HFFc6 (cell line): ENCODE results near the gene REXO1. TPM values are rescaled to one million over a fixed set of nuclear protein-coding genes. Genes with fewer than 3 reads are reported as not detected.
A peak's percentile ranks its signal among the peaks of the same experiment; 100 is the strongest.

ENCODE experiments used
- DNase-seq: peaks from one replicate; pipeline ENCODE4 v3.0.0-alpha.2; 2018
- H3K27ac Mint-ChIP-seq: 2 replicates; pipeline ENCODE4 v1.8.0; 2020; ENCODE audit warnings: mild to moderate bottlenecking, mixed read lengths
- H3K27me3 Mint-ChIP-seq: 2 replicates; pipeline ENCODE4 v1.8.0; 2021; ENCODE audit warnings: mild to moderate bottlenecking, moderate library complexity, mixed read lengths; ENCODE audit not compliant: insufficient read depth
- H3K36me3 Mint-ChIP-seq: 2 replicates; pipeline ENCODE4 v1.8.0; 2021; ENCODE audit warnings: low read depth, mixed read lengths
- H3K4me1 Mint-ChIP-seq: 2 replicates; pipeline ENCODE4 v1.8.0; 2020; ENCODE audit warnings: low read depth, mixed read lengths
- H3K4me3 Mint-ChIP-seq: 2 replicates; pipeline ENCODE4 v1.8.0; 2020; ENCODE audit warnings: mild to moderate bottlenecking, moderate library complexity, mixed read lengths
- H3K9me3 Mint-ChIP-seq: 2 replicates; pipeline ENCODE4 v1.8.0; 2020; ENCODE audit warnings: mild to moderate bottlenecking, mixed read lengths
- total RNA-seq, 6 experiments: library from RNA; stranded (reverse); fragmentation: NEBNext Ultra II Directional; extraction: Animal tissue kit (Norgen Biotek cat#: 25700); gene quantifications; 2 replicates in 1 of 6; 3 replicates in 5 of 6; pipeline ENCODE4 v1.2.3, GENCODE V29; 2021
- TF ChIP-seq, protein P1 (sequence below): fragments of 200-600 bp; sonication (generic); IDR thresholded peaks from 2 replicates; pipeline ENCODE4 v1.5.0; 2021; ENCODE audit warnings: antibody characterized with exemption, mild to moderate bottlenecking

Gene REXO1
- total RNA-seq, 6 experiments from 2014 or later = 32.9 to 38.2 (median 34.6) TPM

DNA sequence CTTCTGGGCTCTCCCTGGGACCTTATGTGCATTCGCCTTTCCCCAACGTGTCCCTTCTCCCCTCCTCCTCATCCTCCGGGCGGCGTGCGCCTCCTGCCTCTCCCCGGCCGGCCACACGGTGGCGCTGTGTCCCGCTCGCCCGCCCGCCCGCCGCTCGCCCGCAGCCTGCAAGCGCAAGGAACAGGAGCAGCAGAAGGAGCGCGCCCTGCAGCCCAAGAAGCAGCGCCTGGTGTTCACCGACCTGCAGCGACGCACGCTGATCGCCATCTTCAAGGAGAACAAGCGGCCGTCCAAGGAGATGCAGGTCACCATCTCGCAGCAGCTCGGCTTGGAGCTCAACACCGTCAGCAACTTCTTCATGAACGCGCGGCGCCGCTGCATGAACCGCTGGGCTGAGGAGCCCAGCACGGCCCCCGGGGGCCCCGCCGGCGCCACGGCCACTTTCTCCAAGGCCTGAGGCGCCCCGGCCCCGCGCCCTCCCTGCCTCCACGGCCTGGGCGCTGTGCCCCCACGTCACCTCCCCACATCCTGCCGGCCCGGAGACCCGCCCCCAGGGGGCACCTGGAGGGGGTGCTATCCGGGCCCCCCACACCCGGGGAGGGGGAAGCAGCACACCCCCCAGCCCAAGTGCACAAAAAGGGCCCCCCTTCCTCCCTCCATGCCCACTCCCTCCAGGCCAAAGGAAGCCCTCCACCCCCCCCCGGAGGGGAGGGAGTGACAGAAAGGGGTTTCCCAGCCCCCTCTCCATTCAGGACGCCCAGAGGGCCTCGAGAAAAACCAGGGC is 73.1 kb downstream of the REXO1 start:
- TF ChIP-seq, protein P1, sequence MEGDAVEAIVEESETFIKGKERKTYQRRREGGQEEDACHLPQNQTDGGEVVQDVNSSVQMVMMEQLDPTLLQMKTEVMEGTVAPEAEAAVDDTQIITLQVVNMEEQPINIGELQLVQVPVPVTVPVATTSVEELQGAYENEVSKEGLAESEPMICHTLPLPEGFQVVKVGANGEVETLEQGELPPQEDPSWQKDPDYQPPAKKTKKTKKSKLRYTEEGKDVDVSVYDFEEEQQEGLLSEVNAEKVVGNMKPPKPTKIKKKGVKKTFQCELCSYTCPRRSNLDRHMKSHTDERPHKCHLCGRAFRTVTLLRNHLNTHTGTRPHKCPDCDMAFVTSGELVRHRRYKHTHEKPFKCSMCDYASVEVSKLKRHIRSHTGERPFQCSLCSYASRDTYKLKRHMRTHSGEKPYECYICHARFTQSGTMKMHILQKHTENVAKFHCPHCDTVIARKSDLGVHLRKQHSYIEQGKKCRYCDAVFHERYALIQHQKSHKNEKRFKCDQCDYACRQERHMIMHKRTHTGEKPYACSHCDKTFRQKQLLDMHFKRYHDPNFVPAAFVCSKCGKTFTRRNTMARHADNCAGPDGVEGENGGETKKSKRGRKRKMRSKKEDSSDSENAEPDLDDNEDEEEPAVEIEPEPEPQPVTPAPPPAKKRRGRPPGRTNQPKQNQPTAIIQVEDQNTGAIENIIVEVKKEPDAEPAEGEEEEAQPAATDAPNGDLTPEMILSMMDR = peak; percentile 89
- Mint-ChIP-seq H3K27ac (no peak overlapping the region), H3K36me3 (peaks cover 12% of the 10 kb centered on the region), H3K27me3 (peaks cover 48% of the 10 kb centered on the region), H3K4me1 (peaks cover 16% of the 10 kb centered on the region), H3K4me3 (no peak overlapping the region), H3K9me3 (peaks cover 15% of the 10 kb centered on the region)
- DNase-seq = no peak

DNA sequence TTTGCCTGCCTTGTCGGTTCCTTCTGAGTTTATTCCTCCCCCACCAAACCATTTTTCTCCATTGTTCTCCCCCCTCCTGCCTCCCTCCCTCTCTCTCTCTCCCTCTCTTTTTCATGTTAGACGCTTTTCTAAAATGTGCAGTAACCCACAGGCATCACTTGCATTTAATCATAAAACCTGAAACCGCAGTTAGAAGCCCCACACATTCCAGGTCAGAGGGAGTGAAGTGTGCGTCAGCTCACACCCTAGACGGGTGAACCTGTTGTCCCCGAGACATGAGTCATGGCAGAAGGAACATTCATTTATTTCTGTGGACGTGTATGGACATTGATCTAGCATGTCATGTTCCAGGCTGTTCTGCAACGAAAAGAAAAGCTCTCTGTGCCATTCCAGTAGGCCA is 75.1 kb downstream of the REXO1 start:
- no peak overlapping the region for H3K27ac Mint-ChIP-seq
- H3K36me3 Mint-ChIP-seq = peaks cover 13% of the 10 kb centered on the region
- peaks cover 8% of the 10 kb centered on the region for H3K4me1 Mint-ChIP-seq
- TF ChIP-seq, protein P1 = no peak
- H3K27me3 Mint-ChIP-seq = peaks cover 38% of the 10 kb centered on the region
- peak; percentile 65 for DNase-seq
- H3K4me3 Mint-ChIP-seq = no peak overlapping the region
- H3K9me3 Mint-ChIP-seq = peaks cover 18% of the 10 kb centered on the region

DNA sequence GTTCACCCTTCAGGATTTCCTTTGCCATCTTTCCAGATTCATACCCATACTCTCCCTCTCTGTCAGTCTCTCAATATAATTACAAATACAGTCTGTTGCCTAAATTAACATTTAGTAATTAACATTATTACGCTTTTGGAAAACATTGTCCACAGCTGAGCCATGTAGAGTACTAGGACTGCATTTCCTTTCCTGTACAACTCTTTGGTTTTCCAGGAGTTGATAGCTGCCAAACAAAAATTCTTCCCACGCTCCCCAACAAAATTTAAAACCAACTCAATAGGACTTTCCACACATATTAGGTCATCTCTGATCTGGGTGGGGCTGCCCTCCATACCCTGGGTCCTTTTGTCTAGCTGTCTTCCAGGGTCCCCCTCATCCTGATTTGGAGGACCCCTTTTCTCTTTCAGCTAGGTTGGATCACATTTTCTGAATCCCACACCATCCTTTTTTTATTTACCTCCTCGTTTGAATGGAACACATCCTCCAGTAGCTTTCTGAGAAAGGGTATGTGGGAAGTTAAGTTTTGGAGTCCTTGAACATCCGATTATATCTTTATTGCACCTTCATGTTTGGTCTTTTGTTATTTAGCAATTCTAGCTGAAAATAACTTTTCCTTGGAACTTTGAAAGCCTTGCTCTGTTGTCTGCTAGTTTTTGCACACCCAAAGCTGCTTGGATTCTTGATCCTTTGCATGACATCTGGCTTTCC is 77.3 kb downstream of the REXO1 start:
- Mint-ChIP-seq H3K27ac (no peak overlapping the region), H3K36me3 (peaks cover 13% of the 10 kb centered on the region), H3K4me3 (no peak overlapping the region), H3K4me1 (peaks cover 8% of the 10 kb centered on the region), H3K27me3 (peaks cover 25% of the 10 kb centered on the region), H3K9me3 (peaks cover 18% of the 10 kb centered on the region)
- TF ChIP-seq, protein P1 = no peak
- DNase-seq = no peak

DNA sequence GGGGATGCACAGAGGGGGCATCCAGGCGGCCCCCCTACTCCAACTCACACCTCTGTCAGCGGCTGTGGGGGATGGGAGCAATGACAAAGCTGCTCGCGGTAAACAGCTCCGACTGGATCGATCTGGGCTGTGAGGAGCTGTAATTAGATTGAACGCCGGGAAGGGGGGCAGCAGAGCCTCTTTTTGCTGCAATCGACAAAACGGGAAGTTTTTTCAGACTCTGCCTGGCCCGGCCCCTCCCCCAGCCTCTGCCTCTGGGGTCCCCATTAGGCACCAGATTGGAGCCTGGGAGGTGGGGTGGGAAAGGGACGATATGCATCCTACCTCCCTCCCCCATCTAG is 78.7 kb downstream of the REXO1 start:
- TF ChIP-seq, protein P1 = no peak
- no peak overlapping the region for H3K4me3 Mint-ChIP-seq
- H3K27ac Mint-ChIP-seq = no peak overlapping the region
- peaks cover 27% of the 10 kb centered on the region for H3K27me3 Mint-ChIP-seq
- H3K9me3 Mint-ChIP-seq = peaks cover 18% of the 10 kb centered on the region
- peaks cover 8% of the 10 kb centered on the region for H3K4me1 Mint-ChIP-seq
- peaks cover 13% of the 10 kb centered on the region for H3K36me3 Mint-ChIP-seq
- DNase-seq = no peak

DNA sequence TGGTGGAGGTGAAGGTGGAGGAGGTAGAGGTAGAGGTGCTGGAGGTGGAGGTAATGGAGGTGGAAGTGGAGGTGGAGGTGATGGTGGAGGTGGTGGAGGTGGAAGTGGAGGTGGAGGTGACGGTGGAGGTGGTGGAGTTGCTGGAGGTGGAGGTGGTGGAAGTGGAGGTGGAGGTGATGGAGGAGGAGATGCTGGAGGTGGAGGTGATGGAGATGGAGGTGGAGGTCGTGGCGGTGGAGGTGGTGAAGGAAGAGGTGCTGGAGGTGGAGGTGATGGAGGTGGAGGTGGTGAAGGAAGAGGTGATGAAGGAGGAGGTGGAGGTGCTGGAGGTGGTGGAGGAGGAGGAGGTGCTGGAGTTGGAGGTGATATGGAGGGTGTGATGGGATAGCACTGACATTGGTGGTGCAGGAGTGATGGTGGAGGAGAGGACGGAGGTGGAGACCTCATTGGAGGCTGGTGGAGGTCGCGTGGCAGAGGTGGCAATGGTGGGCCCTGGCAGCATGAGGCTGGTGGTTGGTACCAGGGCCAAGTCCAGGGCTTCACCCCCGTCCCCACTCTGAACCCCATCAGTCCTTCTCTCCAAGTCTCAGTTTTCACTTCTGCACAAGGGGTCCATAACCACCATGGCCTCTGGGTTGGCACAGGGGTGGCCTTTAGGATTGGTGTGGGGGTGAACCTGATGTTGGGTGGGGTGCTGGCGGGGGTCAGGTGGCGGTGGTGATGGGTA is 79.2 kb downstream of the REXO1 start:
- no peak overlapping the region for H3K27ac Mint-ChIP-seq
- TF ChIP-seq, protein P1 = no peak
- DNase-seq = no peak
- peaks cover 8% of the 10 kb centered on the region for H3K4me1 Mint-ChIP-seq
- peaks cover 18% of the 10 kb centered on the region for H3K9me3 Mint-ChIP-seq
- H3K36me3 Mint-ChIP-seq = peaks cover 13% of the 10 kb centered on the region
- no peak overlapping the region for H3K4me3 Mint-ChIP-seq
- peaks cover 26% of the 10 kb centered on the region for H3K27me3 Mint-ChIP-seq
